ENCODE data around the gene EIF1B. TPM values are rescaled to one million over a fixed set of nuclear protein-coding genes. Genes with fewer than 3 reads are reported as not detected.
A peak's percentile ranks its signal among the peaks of the same experiment; 100 is the strongest.

The EIF1B gene
- total RNA-seq, 2 donors from 2014 or later: 39.6 to 49.2 TPM

DNA sequence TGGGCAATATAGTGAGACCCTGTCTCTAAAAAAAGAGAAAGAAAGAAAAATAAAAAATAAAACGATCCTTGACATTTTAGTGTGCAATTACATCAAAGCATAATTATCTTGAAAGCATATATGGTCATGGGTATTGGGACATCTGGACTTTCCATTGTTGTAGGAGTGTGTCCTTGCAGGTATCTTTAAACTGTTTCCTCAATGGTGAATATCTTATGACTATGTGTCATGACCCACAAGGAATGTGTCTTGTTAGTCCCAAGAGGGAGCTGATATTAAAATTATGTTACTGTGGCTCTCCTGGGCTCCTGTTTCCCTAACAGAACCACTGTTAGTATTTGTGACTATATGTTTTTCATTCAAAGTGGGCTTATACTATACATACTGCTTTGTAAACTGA lies 26.6 kb downstream of the EIF1B start:
- intact Hi-C loops (cut with DNase I, micrococcal nuclease): no loop called here
- DNase-seq (no peak), ATAC-seq (no peak)

DNA sequence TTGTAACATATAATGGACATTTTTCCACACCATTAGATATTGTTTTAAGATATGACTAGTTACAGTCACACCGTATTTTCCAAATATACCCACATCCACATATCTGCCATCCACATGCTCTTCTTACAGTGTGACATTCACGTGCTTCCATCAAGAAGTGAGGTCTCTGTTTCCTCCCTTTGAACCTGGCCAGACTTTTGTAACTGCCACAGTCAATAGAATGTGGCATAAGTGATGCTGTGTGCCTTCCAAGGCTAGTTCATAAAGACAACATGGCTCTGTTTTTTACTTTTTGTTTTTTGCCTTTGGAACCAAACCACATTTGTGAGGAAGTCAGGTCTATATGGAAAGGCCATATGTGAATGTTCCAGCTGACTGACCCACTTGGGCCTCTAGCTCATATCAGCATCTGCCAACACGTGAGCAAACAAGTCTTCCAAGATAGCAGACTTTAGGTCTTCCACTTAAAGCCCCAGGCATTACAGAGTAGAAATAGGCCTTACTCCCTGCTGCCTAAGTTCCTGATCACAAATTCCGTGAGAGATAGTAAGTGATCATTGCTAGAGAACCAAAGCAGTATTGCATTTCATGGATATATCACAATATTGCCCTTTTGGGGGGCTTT lies 27.1 kb downstream of the EIF1B start:
- no peak for DNase-seq
- no peak for ATAC-seq
- intact Hi-C loops (cut with DNase I, micrococcal nuclease): no loop called here

- ATAC-seq (no peak), DNase-seq (no peak)
- intact Hi-C loops (cut with DNase I, micrococcal nuclease): no loop called here
Measured at GRCh38 chr3:40337136-40338108, 27.9 kb downstream of the EIF1B start.

- intact Hi-C loops (cut with DNase I, micrococcal nuclease): no loop called here
- DNase-seq (no peak), ATAC-seq (no peak)
Measured at GRCh38 chr3:40339871-40340270, 30.4 kb downstream of the EIF1B start.

GRCh38 chr3:40340541-40341170 lies 31.1 kb downstream of the EIF1B start:
- ATAC-seq: no peak
- DNase-seq: no peak
- intact Hi-C loops (cut with DNase I, micrococcal nuclease): no loop called here

GRCh38 chr3:40341671-40342070 lies 32.2 kb downstream of the EIF1B start:
- no peak for DNase-seq
- intact Hi-C loops (cut with DNase I, micrococcal nuclease): no loop called here
- ATAC-seq: no peak

DNA sequence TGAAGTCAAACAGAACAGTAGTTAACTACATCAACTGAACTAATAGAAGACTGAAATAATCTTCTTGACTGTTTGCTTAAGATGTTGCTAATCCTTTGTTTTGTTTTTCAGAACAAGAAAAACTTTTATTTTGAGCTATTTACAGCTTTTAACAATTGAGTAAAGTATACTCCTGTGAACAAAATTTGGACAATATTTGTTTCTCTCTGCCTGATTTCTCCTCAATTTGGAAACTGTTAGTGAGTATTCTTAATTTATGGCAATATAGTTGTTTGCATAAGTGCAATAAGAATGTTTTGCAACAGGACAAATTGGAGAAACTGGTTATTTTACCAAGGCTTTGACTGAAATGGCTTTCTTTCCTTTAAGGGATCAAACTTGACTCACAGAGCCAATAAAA lies 41.0 kb downstream of the EIF1B start:
- intact Hi-C loops (cut with DNase I, micrococcal nuclease): no loop called here
- no peak for ATAC-seq

DNA sequence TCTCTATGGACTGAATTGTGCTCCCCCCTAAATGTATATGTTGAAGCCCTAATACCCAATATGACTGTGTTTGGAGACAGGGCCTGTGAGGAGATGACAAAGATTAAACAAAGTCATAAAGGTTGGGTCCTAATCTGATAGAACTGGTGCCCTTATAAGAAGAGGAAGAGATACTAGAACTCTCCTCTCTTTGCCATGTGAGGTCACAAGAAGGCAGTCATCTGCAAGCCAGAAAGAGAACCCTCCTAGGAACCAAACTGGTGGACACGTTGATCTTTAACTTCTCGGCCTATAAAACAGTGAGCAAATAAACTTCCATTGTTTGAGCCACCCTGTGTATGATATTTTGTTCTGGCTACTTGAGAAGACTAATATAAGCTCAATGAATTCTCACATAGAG lies 45.9 kb downstream of the EIF1B start:
- peak; percentile 50 for ATAC-seq
- intact Hi-C loops (cut with DNase I, micrococcal nuclease): no loop called here
- no peak for DNase-seq

More for the DNA sequence above, 41.0 kb downstream of the EIF1B start:
- DNase-seq: no peak

DNA sequence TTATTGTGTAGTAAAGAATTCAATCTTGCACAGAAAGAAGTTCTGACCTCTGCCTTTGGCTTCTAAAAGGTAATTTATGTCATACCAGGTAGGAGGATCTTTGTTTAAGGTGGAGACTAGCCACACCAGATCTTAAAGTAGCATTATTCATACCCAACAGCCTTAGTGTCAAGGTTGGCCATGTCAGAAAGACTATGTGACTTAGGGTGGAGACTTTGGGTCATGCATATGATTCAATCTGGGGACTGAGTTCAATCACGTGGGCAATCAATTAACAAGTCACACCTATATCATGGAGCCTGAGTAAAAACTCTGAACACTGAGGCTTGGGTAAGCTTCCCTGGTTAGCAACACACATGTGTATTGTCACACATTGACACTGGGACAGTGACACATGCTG lies 48.9 kb downstream of the EIF1B start:
- ATAC-seq (peak; percentile 21), DNase-seq (no peak)
- intact Hi-C loops (cut with DNase I, micrococcal nuclease): no loop called here

Other genes starting within 250 kb of the EIF1B start
- gene ENTPD3, start 77.5 kb downstream of the EIF1B start, total RNA-seq: 1 to 10 TPM; 2.4 to 4.2 TPM
- 1,000 to 10,000 TPM; 1,376 to 1,424 TPM for gene RPL14, start 147.6 kb downstream of the EIF1B start, total RNA-seq
- gene ZNF619, start 167.4 kb downstream of the EIF1B start, total RNA-seq: 10 to 100 TPM in 1 of 2 donors, 1 to 10 TPM in 1; 6.5 to 11.7 TPM
- gene ZNF620, start 196.3 kb downstream of the EIF1B start, total RNA-seq: 1 to 10 TPM; 4.1 to 5.0 TPM
- gene ZNF621, start 215.3 kb downstream of the EIF1B start, total RNA-seq: 10 to 100 TPM; 14.3 to 14.8 TPM